H9 (cell line): Measurements from ENCODE around the gene ACACB. TPM values are rescaled to one million over a fixed set of nuclear protein-coding genes. Genes with fewer than 3 reads are reported as not detected.

ENCODE experiments used
- DNase-seq: peaks from one replicate; pipeline ENCODE4 v3.0.0-alpha.2; 2017
- H2AFZ ChIP-seq: one replicate; pipeline ENCODE4 v1.6.1; 2013; ENCODE audit warnings: mild to moderate bottlenecking, low read length, control low read depth, moderate library complexity
- H2AK5ac ChIP-seq: 2 replicates; pipeline ENCODE4 v1.6.1; 2013; ENCODE audit warnings: low read length, control low read depth, mixed read lengths; ENCODE audit not compliant: insufficient read length
- H2BK120ac ChIP-seq: one replicate; pipeline ENCODE4 v1.6.1; 2013; ENCODE audit warnings: low read depth, mild to moderate bottlenecking, low read length, control low read depth, inconsistent platforms; ENCODE audit not compliant: poor library complexity, severe bottlenecking
- H2BK12ac ChIP-seq: 2 replicates; pipeline ENCODE4 v1.6.1; 2013; ENCODE audit warnings: low read length, control low read depth, mixed read lengths, low read depth; ENCODE audit not compliant: insufficient read length
- H2BK15ac ChIP-seq: 2 replicates; pipeline ENCODE4 v1.6.1; 2013; ENCODE audit warnings: low read depth, low read length, control low read depth
- H2BK20ac ChIP-seq: one replicate; pipeline ENCODE4 v1.6.1; 2013; ENCODE audit warnings: low read depth, mild to moderate bottlenecking, low read length, control low read depth, inconsistent platforms; ENCODE audit not compliant: poor library complexity, severe bottlenecking
- H2BK5ac ChIP-seq: 2 replicates; pipeline ENCODE4 v1.6.1; 2013; ENCODE audit warnings: low read length, control low read depth, mixed read lengths; ENCODE audit not compliant: insufficient read length
- H3K14ac ChIP-seq: 2 replicates; pipeline ENCODE4 v1.6.1; 2013; ENCODE audit warnings: low read length, control low read depth; ENCODE audit not compliant: insufficient read depth
- H3K18ac ChIP-seq: 2 replicates; pipeline ENCODE4 v1.6.1; 2013; ENCODE audit warnings: low read depth, mild to moderate bottlenecking, mixed read lengths, low read length, control low read depth; ENCODE audit not compliant: insufficient read length
- H3K23ac ChIP-seq: 2 replicates; pipeline ENCODE4 v1.6.1; 2013; ENCODE audit warnings: low read length, control low read depth, mixed read lengths, low read depth; ENCODE audit not compliant: insufficient read length
- H3K23me2 ChIP-seq: 2 replicates; pipeline ENCODE4 v1.6.1; 2013; ENCODE audit warnings: low read depth, mild to moderate bottlenecking, mixed read lengths, low read length, control low read depth; ENCODE audit not compliant: insufficient read length, poor library complexity, severe bottlenecking
- H3K27ac ChIP-seq: 2 replicates; pipeline ENCODE4 v1.5.1; 2013; ENCODE audit warnings: low read length, control low read depth, mixed read lengths, low read depth; ENCODE audit not compliant: insufficient read length
- H3K27me3 ChIP-seq: 2 replicates; pipeline ENCODE4 v1.6.1; 2013; ENCODE audit warnings: low read length, control low read depth, inconsistent platforms; ENCODE audit not compliant: insufficient read depth
- H3K4ac ChIP-seq: 2 replicates; pipeline ENCODE4 v1.6.1; 2013; ENCODE audit warnings: low read depth, mild to moderate bottlenecking, control low read depth, inconsistent platforms, low read length, moderate library complexity
- H3K4me1 ChIP-seq: 2 replicates; pipeline ENCODE4 v1.6.1; 2013; ENCODE audit warnings: low read length, control low read depth, inconsistent platforms; ENCODE audit not compliant: insufficient read depth
- H3K4me2 ChIP-seq: 2 replicates; pipeline ENCODE4 v1.6.1; 2013; ENCODE audit warnings: low read length, control low read depth, mixed read lengths; ENCODE audit not compliant: insufficient read length, insufficient read depth
- H3K56ac ChIP-seq: 2 replicates; pipeline ENCODE4 v1.6.1; 2013; ENCODE audit warnings: low read depth, mild to moderate bottlenecking, mixed read lengths, low read length, control low read depth; ENCODE audit not compliant: insufficient read length
- H3K79me1 ChIP-seq: 2 replicates; pipeline ENCODE4 v1.6.1; 2013; ENCODE audit warnings: low read depth, mild to moderate bottlenecking, moderate library complexity, low read length, control low read depth, inconsistent platforms; ENCODE audit not compliant: insufficient read depth, poor library complexity, severe bottlenecking
- H3K79me2 ChIP-seq: 2 replicates; pipeline ENCODE4 v1.6.1; 2013; ENCODE audit warnings: low read length, control low read depth, inconsistent platforms; ENCODE audit not compliant: insufficient read depth
- H3K9ac ChIP-seq: 2 replicates; pipeline ENCODE4 v1.6.1; 2013; ENCODE audit warnings: low read length, control low read depth, mixed read lengths; ENCODE audit not compliant: insufficient read length; ENCODE audit errors: extremely low read depth
- H3K9me3 ChIP-seq: one replicate; pipeline ENCODE4 v1.6.1; 2013; ENCODE audit warnings: low read depth, low read length, inconsistent platforms; ENCODE audit not compliant: control insufficient read depth
- H3T11ph ChIP-seq: one replicate; pipeline ENCODE4 v1.6.1; 2013; ENCODE audit warnings: mild to moderate bottlenecking, low read length, control low read depth, inconsistent platforms
- H4K20me1 ChIP-seq: one replicate; pipeline ENCODE4 v1.6.1; 2013; ENCODE audit not compliant: control insufficient read depth, insufficient read length, insufficient read depth
- H4K5ac ChIP-seq: 2 replicates; pipeline ENCODE4 v1.6.1; 2013; ENCODE audit warnings: low read depth, mild to moderate bottlenecking, mixed read lengths, low read length, control low read depth; ENCODE audit not compliant: insufficient read length
- H4K8ac ChIP-seq: replicated peaks from 2 replicates; pipeline ENCODE4 v1.6.1; 2013; ENCODE audit warnings: low read length, control low read depth, mixed read lengths, low read depth; ENCODE audit not compliant: insufficient read length
- H4K91ac ChIP-seq: 2 replicates; pipeline ENCODE4 v1.6.1; 2013; ENCODE audit warnings: low read depth, mild to moderate bottlenecking, moderate library complexity, mixed read lengths, low read length, control low read depth; ENCODE audit not compliant: insufficient read length
- H3K27ac Mint-ChIP-seq, 3 experiments: 2 replicates in 2 of 3; 3 replicates in 1 of 3; pipeline ENCODE4 v1.8.0; 2020 to 2021; ENCODE audit warnings: mixed read lengths in 3 of 3, mild to moderate bottlenecking in 1 of 3, moderate library complexity in 1 of 3
- H3K27me3 Mint-ChIP-seq: 2 replicates; pipeline ENCODE4 v1.8.0; 2021; ENCODE audit warnings: low read depth, mild to moderate bottlenecking, moderate library complexity, mixed read lengths
- H3K36me3 Mint-ChIP-seq, 3 experiments: 2 replicates in 2 of 3; 3 replicates in 1 of 3; pipeline ENCODE4 v1.8.0; 2020 to 2021; ENCODE audit warnings: low read depth in 3 of 3, mixed read lengths in 3 of 3; ENCODE audit not compliant: insufficient read depth in 1 of 3
- H3K4me1 Mint-ChIP-seq, 2 experiments: 2 replicates each; pipeline ENCODE4 v1.8.0; 2020; ENCODE audit warnings: mixed read lengths in 2 of 2
- H3K4me3 Mint-ChIP-seq, 2 experiments: 2 replicates in 1 of 2; 3 replicates in 1 of 2; pipeline ENCODE4 v1.8.0; 2020 to 2021; ENCODE audit warnings: mild to moderate bottlenecking in 2 of 2, mixed read lengths in 2 of 2, moderate library complexity in 1 of 2
- H3K9me3 Mint-ChIP-seq, 2 experiments: 2 replicates in 1 of 2; 3 replicates in 1 of 2; pipeline ENCODE4 v1.8.0; 2020; ENCODE audit warnings: mild to moderate bottlenecking in 2 of 2, mixed read lengths in 2 of 2, moderate library complexity in 1 of 2
- CTCF ChIP-seq: fragments of 200-600 bp; sonication (generic); conservative IDR thresholded peaks from 3 replicates; pipeline ENCODE4 v1.8.0; 2021; ENCODE audit warnings: antibody characterized with exemption, mild to moderate bottlenecking
- WGBS: extraction: QIAGEN DNeasy Blood & Tissue Kit; methylation state at CpG from one replicate; pipeline ENCODE4 v1.1.7; 2013; ENCODE audit warnings: missing lambda C conversion rate, low lambda C conversion rate, mixed read lengths; ENCODE audit not compliant: insufficient read length; ENCODE audit errors: extremely low coverage; 5-methylcytosine and 5-hydroxymethylcytosine counted together
- total RNA-seq: library from RNA; stranded (reverse); gene quantifications from 2 replicates; pipeline ENCODE4 v1.2.1, GENCODE V29; 2021

The ACACB gene
- total RNA-seq, 1 experiment from 2014 or later: 14.2 TPM

- Histone ChIP-seq H3K4me1 (no peaks in the 10 kb centered on the region), H3K79me1 (no peaks in the 10 kb centered on the region), H3K23me2 (no peaks in the 10 kb centered on the region), H2BK12ac (no peak overlapping the region), H3K4ac (no peak overlapping the region), H2BK20ac (no peak overlapping the region), H3K9me3 (no peaks in the 10 kb centered on the region), H4K5ac (no peak overlapping the region), H3K9ac (no peak overlapping the region), H4K8ac (no peak overlapping the region), H4K91ac (no peak overlapping the region), H3K79me2 (no peaks in the 10 kb centered on the region), H2BK120ac (no peak overlapping the region), H3T11ph (no peak overlapping the region), H3K14ac (no peak overlapping the region), H2AFZ (no peak overlapping the region), H3K27me3 (no peaks in the 10 kb centered on the region), H3K56ac (no peak overlapping the region), H3K18ac (no peak overlapping the region), H4K20me1 (peaks cover 4% of the 10 kb centered on the region), H3K4me2 (no peak overlapping the region), H2BK5ac (no peak overlapping the region), H2AK5ac (no peak overlapping the region), H2BK15ac (no peak overlapping the region), H3K27ac (no peak overlapping the region), H3K23ac (no peak overlapping the region)
- H3K9me3 Mint-ChIP-seq: no peaks in the 10 kb centered on the region
- peaks cover 0 to 42% (median 34%) of the 10 kb centered on the region in 3 experiments; a peak in 5 of 7 replicates for H3K36me3 Mint-ChIP-seq
- H3K27me3 Mint-ChIP-seq: no peaks in the 10 kb centered on the region
- no peaks in the 10 kb centered on the region for H3K4me1 Mint-ChIP-seq
- H3K4me3 Mint-ChIP-seq: no peak overlapping the region
- H3K27ac Mint-ChIP-seq: peak overlapping the region in 1 of 3 experiments; percentile 68; a peak in 2 of 7 replicates
- WGBS: no CpG with 5 or more reads among the region's 5 CpGs
- DNase-seq: no peak
- TF ChIP-seq CTCF: no peak
Measured at GRCh38 chr12:109241936-109242335, 125.5 kb downstream of the ACACB start.
